A673 (cell line): ENCODE measurements around the gene MRPL10.

Source experiments
- CTCF ChIP-seq: fragments of 300-800, 200-600 bp; sonication (generic); conservative IDR thresholded peaks from 2 replicates; pipeline ENCODE4 v1.5.1; 2017; ENCODE audit warnings: low read depth, mild to moderate bottlenecking, antibody characterized with exemption, low read length, moderate library complexity, mixed read lengths
- EZH2 ChIP-seq: fragments of 200-600 bp; sonication (generic); IDR thresholded peaks from 2 replicates; pipeline ENCODE4 v1.6.1; 2017; ENCODE audit warnings: borderline replicate concordance, low read depth, mild to moderate bottlenecking, mixed read lengths, antibody characterized with exemption, low read length; ENCODE audit not compliant: poor library complexity, severe bottlenecking

DNA sequence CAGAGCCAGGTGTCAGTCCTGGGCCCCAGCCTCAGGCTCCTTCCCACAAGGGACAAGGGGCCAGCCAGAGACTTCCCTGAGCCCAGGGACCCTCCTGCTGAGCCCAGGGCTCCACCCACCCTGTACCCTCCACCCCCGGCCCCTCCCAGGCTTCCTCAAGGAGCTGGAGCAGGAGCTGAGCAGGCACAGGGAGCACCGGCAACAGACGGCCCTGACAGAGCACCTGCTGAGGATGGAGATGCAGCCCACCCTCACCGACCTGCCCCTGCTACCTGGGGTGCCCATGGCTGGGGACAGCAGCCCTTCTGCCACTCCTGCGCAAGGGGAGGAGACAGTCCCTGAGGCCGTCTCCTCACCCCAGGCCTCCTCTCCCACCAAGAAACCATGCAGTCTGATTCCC, 5.3 kb upstream of the MRPL10 start:
- TF ChIP-seq CTCF (no peak), EZH2 (no peak)
